GM12892 (cell line): ENCODE measurements around the gene ZNF382. TPM values are rescaled to one million over a fixed set of nuclear protein-coding genes. Genes with fewer than 3 reads are reported as not detected.
"Not testable (repeated sequence)": the region's sequence is repeated elsewhere in the genome, so short reads cannot be mapped to it uniquely, and the experiment has no call there.

Source experiments
- DNase-seq: peaks from one replicate; pipeline ENCODE4 v3.0.0; 2011; ENCODE audit not compliant: insufficient read length
- FAIRE-seq: peaks from 2 replicates; lab custom pipeline; 2011; peaks lifted over from hg19 to GRCh38; lab: Jason Lieb, UNC
- POLR2A ChIP-seq: IDR thresholded peaks from 2 replicates; pipeline ENCODE4 v1.6.1; 2011; ENCODE audit warnings: low read depth, low read length, control low read depth
- POLR2AphosphoS5 ChIP-seq: IDR thresholded peaks from 2 replicates; pipeline ENCODE4 v1.6.1; 2011; ENCODE audit warnings: low read depth, low read length, control low read depth
- TAF1 ChIP-seq: IDR thresholded peaks from 2 replicates; pipeline ENCODE4 v1.6.1; 2011; ENCODE audit warnings: low read depth, mild to moderate bottlenecking, control low read depth, low read length, borderline replicate concordance
- polyA plus RNA-seq: library from polyadenylated mRNA; unstranded; fragments of >200 nt; gene quantifications from one replicate; pipeline ENCODE4 v1.2.1, GENCODE V29; 2012; ENCODE audit warnings: missing spikeins, inconsistent platforms; ENCODE audit not compliant: missing spikeins

ZNF382 gene
- 5.8 TPM for polyA plus RNA-seq

- DNase-seq: peak; percentile 77
- peak; percentile 69 for FAIRE-seq
- 0 out of 2 replicates have a peak, but pooled peaks have one; percentile 22 for TF ChIP-seq TAF1
- peak; percentile 59; the same call in 1 of the 2 replicates for TF ChIP-seq POLR2AphosphoS5
- TF ChIP-seq POLR2A: peak; percentile 45; the same call in 1 of the 2 replicates
Measured at GRCh38 chr19:36605101-36605876, at the start of gene ZNF382. TSS of gene ZNF382 (plus strand) at chr19:36605313. CDS start at chr19:36609915, 4,602 bp downstream.

GRCh38 chr19:36564391-36564790, 40.7 kb upstream of the ZNF382 start:
- DNase-seq (no peak), FAIRE-seq (no peak)
- TF ChIP-seq POLR2A: no peak
- no peak for TF ChIP-seq POLR2AphosphoS5
- TF ChIP-seq TAF1: no peak

DNA sequence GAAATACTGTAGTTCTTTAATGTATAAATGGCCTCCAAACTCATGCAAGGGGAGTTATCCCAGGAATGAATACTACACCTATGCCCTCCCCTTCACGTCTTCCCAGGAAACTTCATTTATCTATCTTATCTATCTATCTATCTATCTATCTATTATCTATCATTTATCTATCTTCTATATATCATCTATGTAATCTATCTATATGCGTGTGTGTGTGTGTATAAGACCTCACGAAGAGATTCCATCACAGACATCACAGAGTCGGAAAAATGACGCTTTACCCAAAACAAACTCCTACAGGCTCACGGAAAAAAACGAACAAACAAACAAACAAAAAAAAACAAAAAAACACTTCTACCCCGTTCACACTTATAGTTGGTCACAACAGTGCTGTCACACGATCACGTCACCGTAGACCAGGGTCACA, 32.5 kb upstream of the ZNF382 start:
- TF ChIP-seq POLR2AphosphoS5: no peak
- DNase-seq: no peak
- FAIRE-seq: no peak

GRCh38 chr19:36573020-36573894, 31.9 kb upstream of the ZNF382 start, which contains the start of gene ZNF529:
TSS of gene ZNF529 (minus strand) at chr19:36573292. CDS start at chr19:36572346, 946 bp downstream.
- FAIRE-seq (peak; percentile 95), DNase-seq (peak; percentile 76)
- peak; percentile 88 for TF ChIP-seq POLR2A
- peak; percentile 85 for TF ChIP-seq POLR2AphosphoS5
- TF ChIP-seq TAF1: no peak; the same call in 1 of the 2 replicates

DNA sequence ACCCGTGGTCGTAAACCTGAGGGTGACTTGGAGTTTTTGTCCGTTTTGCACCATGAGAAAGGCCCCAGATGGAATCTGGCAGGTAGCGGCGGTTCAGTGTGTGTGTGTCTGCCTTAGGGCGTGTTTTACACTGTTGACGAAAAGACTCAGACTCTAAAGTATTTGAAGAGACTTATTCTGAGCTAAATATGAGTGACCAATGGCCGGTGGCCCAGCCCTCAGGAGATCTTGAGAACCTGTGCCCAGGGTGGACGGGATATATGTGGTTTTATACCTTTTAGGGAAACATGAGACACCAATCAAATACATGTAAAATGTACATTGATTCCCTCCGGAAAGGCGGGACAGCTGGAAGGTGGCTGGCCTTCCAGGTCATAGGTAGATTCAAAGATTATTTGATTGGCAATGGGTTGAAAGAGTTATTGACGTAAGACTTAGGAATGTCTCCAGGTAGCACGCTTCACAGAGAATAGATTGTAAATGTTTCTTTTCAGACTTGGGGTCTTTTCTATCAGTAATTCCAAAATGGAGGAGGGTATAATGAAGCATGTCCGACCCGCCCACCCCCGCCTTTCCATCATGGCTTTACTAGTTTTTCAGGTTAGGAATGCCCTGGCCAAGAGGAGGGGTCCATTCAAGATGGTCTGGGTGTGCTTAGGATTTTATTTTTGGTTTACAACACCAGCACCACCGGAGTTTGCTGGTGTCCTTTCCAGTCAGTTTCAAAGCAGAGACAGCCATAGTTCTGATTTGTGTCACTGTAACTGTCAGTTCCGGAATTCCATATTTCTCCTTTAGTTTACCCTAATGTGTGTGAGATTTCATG, 31.0 kb upstream of the ZNF382 start:
- no peak for TF ChIP-seq POLR2AphosphoS5
- TF ChIP-seq TAF1: no peak
- no peak for TF ChIP-seq POLR2A
- FAIRE-seq (no peak), DNase-seq (no peak)

- DNase-seq (no peak), FAIRE-seq (no peak)
- no peak for TF ChIP-seq POLR2AphosphoS5
- TF ChIP-seq TAF1: no peak
- no peak for TF ChIP-seq POLR2A
Measured at GRCh38 chr19:36574741-36575140, 30.4 kb upstream of the ZNF382 start.

DNA sequence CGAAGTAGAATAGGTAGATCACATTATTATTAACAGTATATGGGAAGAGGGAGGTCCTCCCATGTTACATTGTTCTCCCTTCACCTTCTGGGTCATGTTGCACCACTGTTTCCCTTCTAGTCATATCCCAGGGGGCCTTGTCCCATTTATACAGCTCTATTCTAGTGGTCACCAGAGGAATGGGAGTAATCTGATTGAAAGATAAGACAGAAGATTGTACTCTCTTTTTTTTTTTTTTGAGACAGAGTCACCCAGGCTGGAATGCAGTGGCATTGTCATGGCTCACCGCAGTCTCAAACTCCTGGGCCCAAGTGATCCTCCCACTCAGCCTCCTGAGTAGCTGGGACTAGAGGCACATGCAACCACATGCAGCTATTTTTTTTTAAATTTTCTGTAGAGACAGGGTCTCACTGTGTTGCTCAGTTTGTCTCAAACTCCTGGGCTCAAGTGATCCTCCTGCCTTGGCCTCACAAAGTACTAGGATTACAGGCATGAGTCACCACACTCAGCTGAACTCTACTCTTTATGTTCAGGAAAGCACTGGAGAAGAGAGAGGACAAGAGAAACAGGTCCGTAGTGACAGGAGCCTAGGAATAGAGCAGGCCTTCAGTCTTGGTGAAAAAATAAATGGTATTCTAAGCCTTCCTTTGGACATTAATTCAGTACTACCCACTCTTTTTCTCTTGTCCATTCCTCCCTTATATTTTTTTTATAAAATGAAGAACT, 27.7 kb upstream of the ZNF382 start:
- TF ChIP-seq TAF1 (no peak), POLR2AphosphoS5 (no peak), POLR2A (no peak)
- FAIRE-seq: no peak
- no peak for DNase-seq

DNA sequence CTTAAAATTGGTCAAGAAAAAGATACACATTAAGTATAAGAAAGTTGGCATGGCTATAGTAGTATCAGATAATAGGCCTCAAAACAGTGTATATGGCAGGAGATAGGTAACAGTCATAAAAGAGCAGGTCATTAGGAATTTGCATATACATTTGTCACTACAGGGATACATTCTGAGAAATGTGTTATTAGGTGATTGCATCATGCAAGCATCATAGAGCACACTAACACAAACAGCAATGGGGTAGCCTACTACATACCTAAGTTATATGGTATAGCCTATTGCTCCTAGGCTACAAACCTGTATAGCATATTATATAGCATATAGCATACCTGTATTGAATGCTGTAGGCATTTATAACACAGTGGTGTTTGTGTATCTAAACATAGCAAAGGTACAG, 25.9 kb upstream of the ZNF382 start:
- no peak for DNase-seq
- no peak for FAIRE-seq

GRCh38 chr19:36602681-36603080, 2.4 kb upstream of the ZNF382 start:
- DNase-seq, FAIRE-seq: not testable (repeated sequence)

More for the DNA sequence above, 25.9 kb upstream of the ZNF382 start:
- TF ChIP-seq POLR2A (no peak), POLR2AphosphoS5 (no peak), TAF1 (no peak)

GRCh38 chr19:36604656-36605100, 435 bp upstream of the ZNF382 start:
- no peak for TF ChIP-seq TAF1
- no peak for TF ChIP-seq POLR2A
- TF ChIP-seq POLR2AphosphoS5: no peak

More at GRCh38 chr19:36604656-36605100, 435 bp upstream of the ZNF382 start:
- DNase-seq (peak; percentile 55), FAIRE-seq (peak; percentile 86)
